Measurements from ENCODE around the gene TARS2. TPM values are rescaled to one million over a fixed set of nuclear protein-coding genes. Genes with fewer than 3 reads are reported as not detected.

The TARS2 gene
- total RNA-seq, 6 donors from 2014 or later: 7.1 to 24.1 (median 14.2) TPM

- Histone ChIP-seq H3K27me3 (no peaks in the 10 kb centered on the region), H3K27ac (peak within 1 kb of the TSS; percentile 84 to 91 (median 88)), H3K4me1 (peaks cover 42 to 58% (median 54%) of the 10 kb centered on the region in 4 donors), H3K4me3 (peak within 1 kb of the TSS; percentile 41 to 71 (median 58)), H3K9me3 (no peaks in the 10 kb centered on the region), H3K36me3 (no peaks in the 10 kb centered on the region)
- TF ChIP-seq POLR2AphosphoS5 (IDR thresholded peaks at IDR 0.05) (peak in 1 of 2 donors; percentile 4), CTCF (IDR thresholded peaks at IDR 0.05) (peak in 5 of 6 experiments; percentile 21 to 39 (median 35)), POLR2A (IDR thresholded peaks at IDR 0.05) (peak in 1 of 4 donors; percentile 68), EP300 (IDR thresholded peaks at IDR 0.05) (no peak)
- ATAC-seq (ENCODE audit: low FRiP score in 2 of 2): peak; percentile 60 to 63
- 0 to 1% methylated on average over 6 to 25 of the region's 91 CpGs for WGBS, 2 donors
- peak; percentile 78 to 95 for DNase-seq
These were observed 61.6 kb downstream of the TARS2 start, which contains the start of gene ADAMTSL4 for GRCh38 chr1:150548632-150549495. Gene ADAMTSL4, plus strand, starts transcription at chr1:150549408. Its CDS starts 2,881 bp downstream, at chr1:150552289.

GRCh38 chr1:150549496-150550221 is 62.4 kb downstream of the TARS2 start:
- H3K27ac ChIP-seq: peak overlapping the region; percentile 84 to 91 (median 88)
- H3K4me1 ChIP-seq: peaks cover 45 to 61% (median 52%) of the 10 kb centered on the region in 4 donors
- H3K27me3 ChIP-seq: no peaks in the 10 kb centered on the region
- H3K36me3 ChIP-seq: peaks cover 0 to 5% (median 0%) of the 10 kb centered on the region in 4 donors
- peak overlapping the region; percentile 41 to 71 (median 58) for H3K4me3 ChIP-seq
- TF ChIP-seq CTCF (IDR thresholded peaks at IDR 0.05) (peak in 1 of 6 experiments; percentile 13), POLR2AphosphoS5 (IDR thresholded peaks at IDR 0.05) (peak in 1 of 2 donors; percentile 12), EP300 (IDR thresholded peaks at IDR 0.05) (no peak)
- WGBS, 2 donors: 18 to 21% methylated on average over 7 to 34 of the region's 43 CpGs
- no peak for DNase-seq
- H3K9me3 ChIP-seq: no peaks in the 10 kb centered on the region
- ATAC-seq (ENCODE audit: low FRiP score in 2 of 2): peak; percentile 1 to 4

GRCh38 chr1:150550222-150551050 is 63.2 kb downstream of the TARS2 start:
- WGBS, 2 donors: 58 to 63% methylated on average over 18 to 22 of the region's 22 CpGs
- peaks cover 0 to 13% (median 3%) of the 10 kb centered on the region in 4 donors for H3K36me3 ChIP-seq
- H3K27me3 ChIP-seq: no peaks in the 10 kb centered on the region
- TF ChIP-seq POLR2A (IDR thresholded peaks at IDR 0.05) (no peak), POLR2AphosphoS5 (IDR thresholded peaks at IDR 0.05) (no peak), CTCF (IDR thresholded peaks at IDR 0.05) (no peak), EP300 (IDR thresholded peaks at IDR 0.05) (no peak)
- no peaks in the 10 kb centered on the region for H3K9me3 ChIP-seq
- H3K4me1 ChIP-seq: peaks cover 45 to 61% (median 52%) of the 10 kb centered on the region in 4 donors
- H3K4me3 ChIP-seq: peak overlapping the region in 3 of 4 donors; percentile 56 to 71 (median 60)
- H3K27ac ChIP-seq: peak overlapping the region; percentile 84 to 91 (median 88)
- DNase-seq (peak in 1 of 2 donors; percentile 85), ATAC-seq (ENCODE audit: low FRiP score in 2 of 2) (peak; percentile 8 to 35)

GRCh38 chr1:150551051-150551783 is 64.0 kb downstream of the TARS2 start:
- H3K27me3 ChIP-seq: no peaks in the 10 kb centered on the region
- H3K9me3 ChIP-seq: no peaks in the 10 kb centered on the region
- H3K27ac ChIP-seq: peak overlapping the region; percentile 84 to 91 (median 88)
- 47 to 59% methylated on average over 8 to 11 of the region's 11 CpGs for WGBS, 2 donors
- H3K4me1 ChIP-seq: peaks cover 45 to 61% (median 52%) of the 10 kb centered on the region in 4 donors
- H3K4me3 ChIP-seq: peak overlapping the region in 1 of 4 donors; percentile 71
- H3K36me3 ChIP-seq: peaks cover 0 to 21% (median 7%) of the 10 kb centered on the region in 4 donors
- no peak for TF ChIP-seq POLR2A (IDR thresholded peaks at IDR 0.05)
- DNase-seq: no peak
- peak in 1 of 2 donors; percentile 0 for ATAC-seq (ENCODE audit: low FRiP score in 2 of 2)

All from upper lobe of left lung (tissue), 6 donors.